Neural cell (in vitro differentiated cells): ENCODE measurements around the gene GYPC.

Experiments used
- EP300 ChIP-seq: fragments of 450-650 bp; conservative IDR thresholded peaks from 2 replicates; pipeline ENCODE4 v1.6.1; 2014; ENCODE audit warnings: antibody characterized with exemption, mild to moderate bottlenecking, moderate library complexity; ENCODE audit not compliant: poor library complexity, severe bottlenecking
- EZH2 ChIP-seq: fragments of 200-600, 300-800 bp; shearing (Covaris generic), sonication (generic); IDR thresholded peaks from 2 replicates; pipeline ENCODE4 v1.6.1; 2014; ENCODE audit warnings: antibody characterized with exemption, low read length, borderline replicate concordance, mild to moderate bottlenecking; ENCODE audit not compliant: insufficient read depth, poor library complexity, severe bottlenecking
- MXI1 ChIP-seq: fragments of 450-650 bp; conservative IDR thresholded peaks from 2 replicates; pipeline ENCODE4 v1.6.1; 2014; ENCODE audit warnings: antibody characterized with exemption, mild to moderate bottlenecking; ENCODE audit not compliant: poor library complexity, severe bottlenecking
- POLR2AphosphoS5 ChIP-seq: IDR thresholded peaks from 2 replicates; pipeline ENCODE4 v1.6.1; 2012
- RAD21 ChIP-seq: fragments of 450-650 bp; conservative IDR thresholded peaks from 2 replicates; pipeline ENCODE4 v1.6.1; 2014; ENCODE audit warnings: antibody characterized with exemption, mild to moderate bottlenecking, moderate library complexity
- REST ChIP-seq: IDR thresholded peaks from 2 replicates; pipeline ENCODE4 v1.6.1; 2012; ENCODE audit warnings: borderline replicate concordance
- TF ChIP-seq, protein P1 (sequence below): fragments of 450-650 bp; IDR thresholded peaks from 2 replicates; pipeline ENCODE4 v1.5.1; 2014; ENCODE audit warnings: antibody characterized with exemption, mild to moderate bottlenecking, moderate library complexity; ENCODE audit not compliant: poor library complexity, severe bottlenecking

DNA sequence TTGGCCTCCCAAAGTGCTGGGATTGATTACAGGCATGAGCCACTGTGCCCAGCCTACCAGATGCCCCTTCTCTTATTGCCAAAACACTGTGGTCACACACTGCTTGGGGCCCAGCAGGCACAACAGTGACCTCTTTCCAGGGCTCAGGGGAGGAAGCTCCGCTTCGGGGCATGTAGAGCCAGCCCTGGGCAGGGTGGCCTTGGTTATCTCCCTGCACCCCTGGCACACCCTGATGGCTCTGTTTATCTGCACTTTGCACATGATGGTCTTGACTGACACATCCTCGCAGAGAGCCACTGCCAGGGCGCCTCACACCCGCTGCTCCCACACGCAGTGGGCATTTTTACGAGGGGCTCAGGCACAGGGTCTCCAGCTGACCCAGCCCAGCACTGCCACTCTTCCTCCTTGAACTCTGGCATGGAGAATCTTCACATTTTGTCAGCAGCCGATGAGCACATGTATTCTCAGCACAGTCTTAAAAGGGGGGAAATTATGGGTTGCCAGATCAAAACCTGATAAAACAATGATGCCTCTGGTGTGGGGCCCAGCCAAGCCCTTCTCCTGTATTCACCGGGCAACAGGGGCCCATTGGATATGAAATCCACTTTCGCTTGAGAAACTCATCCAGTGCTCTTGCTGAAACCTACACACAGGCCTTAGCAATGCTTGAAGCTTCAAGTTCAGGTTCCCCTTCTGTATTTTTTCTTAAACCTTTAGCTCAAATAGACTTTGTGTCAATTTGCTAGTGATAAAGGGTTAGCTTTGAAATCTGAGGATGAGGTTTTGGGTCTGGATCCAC lies 5.9 kb downstream of the GYPC start:
- TF ChIP-seq EZH2 (no peak), MXI1 (no peak), POLR2AphosphoS5 (no peak), EP300 (no peak), REST (no peak), RAD21 (no peak)
- TF ChIP-seq, protein P1, sequence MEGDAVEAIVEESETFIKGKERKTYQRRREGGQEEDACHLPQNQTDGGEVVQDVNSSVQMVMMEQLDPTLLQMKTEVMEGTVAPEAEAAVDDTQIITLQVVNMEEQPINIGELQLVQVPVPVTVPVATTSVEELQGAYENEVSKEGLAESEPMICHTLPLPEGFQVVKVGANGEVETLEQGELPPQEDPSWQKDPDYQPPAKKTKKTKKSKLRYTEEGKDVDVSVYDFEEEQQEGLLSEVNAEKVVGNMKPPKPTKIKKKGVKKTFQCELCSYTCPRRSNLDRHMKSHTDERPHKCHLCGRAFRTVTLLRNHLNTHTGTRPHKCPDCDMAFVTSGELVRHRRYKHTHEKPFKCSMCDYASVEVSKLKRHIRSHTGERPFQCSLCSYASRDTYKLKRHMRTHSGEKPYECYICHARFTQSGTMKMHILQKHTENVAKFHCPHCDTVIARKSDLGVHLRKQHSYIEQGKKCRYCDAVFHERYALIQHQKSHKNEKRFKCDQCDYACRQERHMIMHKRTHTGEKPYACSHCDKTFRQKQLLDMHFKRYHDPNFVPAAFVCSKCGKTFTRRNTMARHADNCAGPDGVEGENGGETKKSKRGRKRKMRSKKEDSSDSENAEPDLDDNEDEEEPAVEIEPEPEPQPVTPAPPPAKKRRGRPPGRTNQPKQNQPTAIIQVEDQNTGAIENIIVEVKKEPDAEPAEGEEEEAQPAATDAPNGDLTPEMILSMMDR = no peak
